ENCODE measurements around the gene MYO7B. TPM values are rescaled to one million over a fixed set of nuclear protein-coding genes. Genes with fewer than 3 reads are reported as not detected.

Gene MYO7B
- total RNA-seq, 1 donor from 2014 or later = 0.07 TPM

DNA sequence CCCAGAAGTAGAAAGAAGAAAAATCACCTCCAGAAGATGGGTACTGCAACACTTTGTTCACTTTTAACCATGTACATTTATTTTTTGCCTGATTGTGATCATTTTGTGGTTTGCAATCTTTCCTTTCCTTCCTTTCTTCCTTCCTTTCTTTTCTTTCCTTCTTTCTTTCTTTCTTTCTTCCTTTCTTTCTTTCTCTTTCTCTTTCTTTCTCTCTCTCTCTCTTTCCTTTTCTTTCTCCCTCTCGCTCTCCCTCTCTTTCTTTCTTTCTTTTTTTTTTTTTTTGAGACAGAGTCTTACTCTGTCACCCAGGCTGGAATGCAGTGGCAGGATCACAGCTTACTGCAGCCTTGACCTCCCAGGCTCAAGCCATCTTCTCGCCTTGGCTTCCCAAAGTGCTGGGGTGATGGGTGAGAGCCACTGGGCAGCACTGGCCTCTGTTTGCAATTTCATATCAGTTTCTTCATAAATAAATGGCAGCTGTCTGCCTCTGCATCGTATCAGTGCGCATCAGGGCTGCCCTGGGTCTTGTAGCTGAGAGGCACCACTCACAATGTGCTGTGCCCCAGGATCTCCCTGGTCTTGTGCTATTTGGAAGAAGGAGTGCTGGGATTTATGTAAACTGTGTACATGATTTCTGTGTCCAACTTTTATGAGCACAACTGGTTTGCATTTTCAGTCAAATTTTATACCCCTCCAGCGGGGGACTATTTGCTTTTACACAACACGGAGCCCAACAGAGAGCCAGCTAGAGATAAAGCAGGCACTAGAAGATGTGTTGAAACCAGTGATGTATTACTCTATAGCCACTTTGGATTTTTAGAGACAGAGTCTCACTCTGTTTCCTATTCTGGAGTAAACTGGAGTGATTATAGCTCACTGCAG, 146.7 kb downstream of the MYO7B start:
- Mint-ChIP-seq H3K4me3 (no peak overlapping the region), H3K36me3 (ENCODE audit: low read depth) (no peaks in the 10 kb centered on the region), H3K27me3 (peaks cover 38% of the 10 kb centered on the region), H3K9me3 (no peaks in the 10 kb centered on the region), H3K4me1 (no peaks in the 10 kb centered on the region), H3K27ac (no peak overlapping the region)
- intact Hi-C loops (cut with micrococcal nuclease) = no loop called here
- no peak for DNase-seq

DNA sequence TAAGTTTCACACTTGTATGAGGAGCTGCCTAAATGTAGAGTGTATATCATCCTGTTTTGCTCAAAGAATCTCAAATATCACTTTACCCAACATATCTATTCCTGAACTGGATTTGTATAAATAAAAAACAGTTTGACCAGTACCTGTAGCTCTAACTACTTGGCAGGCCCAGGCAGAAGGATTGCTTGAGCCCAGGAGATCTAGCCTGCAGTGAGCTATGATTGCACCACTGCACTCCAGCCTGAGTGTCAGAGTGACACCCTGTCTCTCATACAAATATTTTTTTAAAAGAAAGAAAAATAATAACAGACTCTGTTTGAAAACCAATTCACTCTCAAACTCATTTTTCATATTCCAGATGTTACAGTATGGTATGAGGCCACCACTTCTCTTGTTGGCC, 147.6 kb downstream of the MYO7B start:
- H3K4me1 Mint-ChIP-seq = no peaks in the 10 kb centered on the region
- no peak overlapping the region for H3K27ac Mint-ChIP-seq
- H3K36me3 Mint-ChIP-seq (ENCODE audit: low read depth) = no peaks in the 10 kb centered on the region
- no peak overlapping the region for H3K4me3 Mint-ChIP-seq
- no peaks in the 10 kb centered on the region for H3K9me3 Mint-ChIP-seq
- peaks cover 30% of the 10 kb centered on the region for H3K27me3 Mint-ChIP-seq
- intact Hi-C loops (cut with micrococcal nuclease) = no loop called here
- no peak for DNase-seq

DNA sequence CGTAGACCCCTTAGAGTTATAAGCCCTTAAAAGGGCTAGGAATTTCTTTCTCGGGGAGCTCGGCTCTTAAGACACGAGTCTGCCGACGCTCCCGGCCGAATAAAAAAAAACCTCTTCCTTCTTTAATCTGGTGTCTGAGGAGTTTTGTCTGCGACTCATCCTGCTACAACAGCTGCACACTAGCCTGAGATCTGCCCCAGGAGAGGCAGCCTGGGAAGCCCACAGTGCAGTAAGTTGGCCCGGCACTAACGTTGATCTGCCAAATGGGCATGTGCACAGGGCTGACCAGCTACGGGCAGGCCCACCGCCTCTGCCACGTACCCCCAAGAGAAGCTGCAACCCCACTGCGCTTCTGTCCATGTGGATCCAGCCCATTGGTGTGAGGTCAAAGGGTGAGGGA, 148.3 kb downstream of the MYO7B start:
- Mint-ChIP-seq H3K4me3 (no peak overlapping the region), H3K27ac (no peak overlapping the region), H3K36me3 (ENCODE audit: low read depth) (no peaks in the 10 kb centered on the region), H3K4me1 (no peaks in the 10 kb centered on the region), H3K27me3 (peaks cover 27% of the 10 kb centered on the region), H3K9me3 (peaks cover 2% of the 10 kb centered on the region)
- intact Hi-C loops (cut with micrococcal nuclease) = no loop called here
- no peak for DNase-seq

DNA sequence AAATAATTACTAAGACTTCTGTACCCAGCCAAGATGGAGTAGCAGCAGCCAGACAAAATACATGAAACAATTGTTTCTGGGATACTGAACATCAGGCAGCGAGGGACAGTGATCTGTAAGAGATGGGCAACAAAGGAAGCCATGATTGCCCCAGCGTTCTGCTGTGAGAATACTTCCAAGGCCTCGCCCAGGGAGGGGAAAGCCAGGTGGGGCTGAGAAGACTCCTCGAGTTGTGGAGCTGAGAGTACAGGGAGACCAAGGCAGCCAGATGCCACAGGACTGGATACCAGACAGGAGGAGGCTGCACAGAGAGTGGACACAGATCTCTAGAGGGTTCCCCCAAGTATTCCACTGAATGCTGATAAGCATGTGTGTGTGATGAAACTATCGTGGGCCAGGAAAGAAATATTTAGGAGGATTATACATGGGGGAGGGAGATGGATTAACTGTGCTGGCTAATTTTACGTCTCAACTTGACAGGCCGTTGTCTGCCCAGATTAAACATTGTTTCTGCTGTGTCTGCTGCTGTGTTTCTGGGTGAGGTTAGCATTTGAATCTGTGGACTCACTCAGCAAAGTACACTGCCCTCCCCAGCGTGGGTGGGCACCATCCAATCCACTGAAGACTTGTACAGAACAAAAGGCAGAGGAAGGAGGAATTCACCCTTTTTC, 150.1 kb downstream of the MYO7B start:
- peak; percentile 51 for DNase-seq
- Mint-ChIP-seq H3K9me3 (peaks cover 3% of the 10 kb centered on the region), H3K27me3 (peaks cover 28% of the 10 kb centered on the region), H3K36me3 (ENCODE audit: low read depth) (no peaks in the 10 kb centered on the region), H3K4me1 (no peaks in the 10 kb centered on the region), H3K4me3 (no peak overlapping the region), H3K27ac (no peak overlapping the region)
- intact Hi-C loops (cut with micrococcal nuclease) = no loop called here

Other genes starting within 250 kb of the MYO7B start
- gene ERCC3, start 241.5 kb upstream of the MYO7B start, total RNA-seq = 58.1 and 60.2 TPM in 2 replicates
- gene MAP3K2, start 147.7 kb upstream of the MYO7B start, total RNA-seq = 53.7 and 57.5 TPM in 2 replicates
- gene PROC, start 117.3 kb upstream of the MYO7B start, total RNA-seq = 0.12 TPM in 1 of 2 replicates, not detected in the other
- gene IWS1, start 9.2 kb upstream of the MYO7B start, total RNA-seq = 57.6 and 61.9 TPM in 2 replicates
- gene GPR17, start 110.5 kb downstream of the MYO7B start, total RNA-seq = not detected in 2 replicates
- gene LIMS2, start 139.8 kb downstream of the MYO7B start, total RNA-seq = 7.2 and 8.4 TPM in 2 replicates
- gene SFT2D3, start 165.8 kb downstream of the MYO7B start, total RNA-seq = 5.9 and 6.3 TPM in 2 replicates